Heart left ventricle (tissue), 16 donors: Measurements from ENCODE around the gene LY9. TPM values are rescaled to one million over a fixed set of nuclear protein-coding genes. Genes with fewer than 3 reads are reported as not detected.
"Not testable (repeated sequence)": the region's sequence is repeated elsewhere in the genome, so short reads cannot be mapped to it uniquely, and the experiment has no call there.

Source experiments
- ATAC-seq, 4 donors: fragments of 200-7000 bp; cut with Tn5 transposase; one replicate each; pipeline ENCODE4 v1.9.1; 2020 to 2022; ENCODE audit warnings: moderate library complexity in 4 of 4, mild to moderate bottlenecking in 3 of 4, moderate number of reproducible peaks in 1 of 4
- DNase-seq, 5 donors: peaks; one replicate each; pipeline ENCODE4 v3.0.0-alpha.2; 2020
- H3K27ac ChIP-seq, 12 donors: fragments of 200-600 bp; sonication (generic) in 4 of 12; one replicate each; pipeline versions ENCODE4 v1.5.0 to v1.8.0; 2016 to 2022; ENCODE audit warnings: mild to moderate bottlenecking in 2 of 12
- H3K27me3 ChIP-seq, 9 donors: fragments of 200-600 bp; sonication (generic) in 2 of 9; one replicate each; pipeline versions ENCODE4 v1.5.1 to v1.8.0; 2016 to 2022; ENCODE audit warnings: mild to moderate bottlenecking in 3 of 9
- H3K36me3 ChIP-seq, 9 donors: fragments of 200-600 bp; sonication (generic) in 2 of 9; one replicate each; pipeline versions ENCODE4 v1.5.0 to v1.8.0; 2018 to 2022; ENCODE audit warnings: mild to moderate bottlenecking in 2 of 9
- H3K4me1 ChIP-seq, 12 donors: fragments of 200-600 bp; sonication (generic) in 4 of 12; one replicate each; pipeline versions ENCODE4 v1.5.0 to v1.8.0; 2016 to 2022; ENCODE audit warnings: mild to moderate bottlenecking in 3 of 12
- H3K4me3 ChIP-seq, 12 donors: fragments of 200-600 bp; sonication (generic) in 4 of 12; one replicate each; pipeline versions ENCODE4 v1.5.0 to v1.8.0; 2017 to 2022; ENCODE audit warnings: mild to moderate bottlenecking in 9 of 12, moderate library complexity in 4 of 12
- H3K9me3 ChIP-seq, 12 donors: fragments of 200-600 bp; sonication (generic) in 4 of 12; one replicate each; pipeline versions ENCODE4 v1.5.0 to v1.8.0; 2016 to 2022; ENCODE audit warnings: mild to moderate bottlenecking in 1 of 12
- CTCF ChIP-seq, 12 donors: fragments of 200-600 bp; sonication (generic) in 4 of 12; IDR thresholded peaks; one replicate each; pipeline versions ENCODE4 v1.5.0 to v1.8.0; 2018 to 2022; ENCODE audit warnings: antibody characterized with exemption in 12 of 12, mild to moderate bottlenecking in 5 of 12
- POLR2A ChIP-seq, 2 donors: fragments of 450-650 bp; IDR thresholded peaks; one replicate each; pipeline ENCODE4 v1.6.1; 2017; ENCODE audit warnings: antibody characterized with exemption in 2 of 2, mild to moderate bottlenecking in 2 of 2, moderate library complexity in 2 of 2
- WGBS, 4 donors: extraction: QIAGEN DNeasy Blood & Tissue Kit in 2 of 4; methylation state at CpG; one replicate each; pipeline versions ENCODE4 v1.1.5 to v1.1.7; 2013 to 2018; 5-methylcytosine and 5-hydroxymethylcytosine counted together
- intact Hi-C, 10 donors: fragments of 100-400 bp; cut with DNase I; formaldehyde crosslinking; loops; one replicate each; pipeline versions ENCODE4 v1.11.1 to v1.14.2; 2022
- polyA plus RNA-seq, 2 donors: library from polyadenylated mRNA; stranded (reverse); fragments of 200-250 nt; gene quantifications; one replicate each; pipeline ENCODE4 v1.2.3, GENCODE V29; 2013
- total RNA-seq, 9 donors: library from RNA; depleted of rRNA in 2 of 9; stranded (reverse); fragments of >200 nt in 2 of 9; fragmentation: NEBNext Ultra II Directional in 3 of 9; extraction: Animal tissue kit (Norgen Biotek cat#: 25700) in 3 of 9; gene quantifications; one replicate each; pipeline versions ENCODE4 v1.1.0 to v1.2.4, GENCODE V29; 2016 to 2023
- donor health status: ischemic (EF 13 %, LVEDD 7.1; RV severe dilation, severe dysfunction).
- donor health status: healthy with polysubstance abuse.
- donor health status: DM: no; HTN: yes; CAD: no.
- donor health status: DM: no; HTN: no; CAD: no.
- donor health status: ischemic (EF 25% LVEDD 6.9; RV normal size, moderate dysfunction).
- donor health status: ischemic (EF 25% LVEDD 5.7; RV mildly dilated, moderate dysfunction).
- donor health status: healthy.
- donor health status: DM: yes; HTN: yes; CAD: no.
- donor health status: ischemic (EF 35%, LVEDD 5.7; RV mildly dilated, moderate dysfunction).
- donor health status: nonischemic (EF 11% LVEDD 7.7; RV severe dilation, severe dysfunction).
- donor health status: DM: yes; HTN: yes; CAD: no.
- donor health status: PGD.
- donor health status: ischemic (EF 29% LVEDD 5.4; RV normal size, mild dysfunction).
- donor health status: nonischemic (EF 23%, LVEDD 6.1; RV moderate dilation, normal function).

The LY9 gene
- total and polyA plus RNA-seq, 11 donors = 0.06 to 2.5 (median 0.33) TPM; not detected in 5

GRCh38 chr1:160779626-160780397 is 16.2 kb upstream of the LY9 start:
- DNase-seq = no peak
- peaks cover 0 to 17% (median 0%) of the 10 kb centered on the region in 12 donors for H3K4me1 ChIP-seq
- no peaks in the 10 kb centered on the region for H3K36me3 ChIP-seq
- no peak overlapping the region for H3K27ac ChIP-seq
- 87 to 95% (median 90%) methylated on average over 12 to 18 of the region's 18 CpGs for WGBS, 4 donors
- peaks cover 0 to 9% (median 0%) of the 10 kb centered on the region in 9 donors for H3K27me3 ChIP-seq
- intact Hi-C loops = no loop called here
- TF ChIP-seq POLR2A (IDR thresholded peaks at IDR 0.05) (no peak), CTCF (IDR thresholded peaks at IDR 0.05) (peak in 6 of 12 donors; percentile 19 to 31 (median 29))
- H3K9me3 ChIP-seq = no peaks in the 10 kb centered on the region
- H3K4me3 ChIP-seq = no peak overlapping the region
- ATAC-seq = no peak

- Histone ChIP-seq H3K27me3 (peaks cover 0 to 3% (median 0%) of the 10 kb centered on the region in 9 donors), H3K36me3 (no peaks in the 10 kb centered on the region), H3K4me3 (no peak overlapping the region), H3K4me1 (peaks cover 0 to 14% (median 0%) of the 10 kb centered on the region in 12 donors), H3K9me3 (no peaks in the 10 kb centered on the region), H3K27ac (no peak overlapping the region)
- intact Hi-C loops = no loop called here
- no peak for TF ChIP-seq POLR2A (IDR thresholded peaks at IDR 0.05)
- peak in 1 of 12 donors; percentile 1 for TF ChIP-seq CTCF (IDR thresholded peaks at IDR 0.05)
- no peak for DNase-seq
- ATAC-seq = no peak
- 89 to 100% (median 92%) methylated on average over 2 of the region's 2 CpGs for WGBS, 4 donors
Observed at GRCh38 chr1:160780398-160780755, 15.6 kb upstream of the LY9 start.

GRCh38 chr1:160781186-160781766 is 14.7 kb upstream of the LY9 start:
- DNase-seq (no peak), ATAC-seq (peak in 1 of 4 donors; percentile 22)
- no peaks in the 10 kb centered on the region for H3K27me3 ChIP-seq
- WGBS, 4 donors = 67 to 77% (median 72%) methylated on average over 8 of the region's 8 CpGs
- H3K4me1 ChIP-seq = peaks cover 0 to 14% (median 0%) of the 10 kb centered on the region in 12 donors
- no peaks in the 10 kb centered on the region for H3K9me3 ChIP-seq
- peak overlapping the region in 1 of 12 donors; percentile 2 for H3K27ac ChIP-seq
- no peak overlapping the region for H3K4me3 ChIP-seq
- TF ChIP-seq POLR2A (IDR thresholded peaks at IDR 0.05) (no peak), CTCF (IDR thresholded peaks at IDR 0.05) (no peak)
- intact Hi-C loops = no loop called here
- no peaks in the 10 kb centered on the region for H3K36me3 ChIP-seq

GRCh38 chr1:160781914-160782689 is 13.9 kb upstream of the LY9 start:
- ATAC-seq = peak in 1 of 4 donors; percentile 42
- WGBS, 4 donors = 77 to 90% (median 82%) methylated on average over 9 of the region's 9 CpGs
- intact Hi-C loops = no loop called here

GRCh38 chr1:160782988-160783765 is 12.8 kb upstream of the LY9 start:
- H3K27me3 ChIP-seq, DNase-seq, intact Hi-C loops, H3K4me3 ChIP-seq, H3K36me3 ChIP-seq, H3K27ac ChIP-seq, H3K9me3 ChIP-seq, ATAC-seq: not testable (repeated sequence)
- WGBS, 4 donors = 87 to 90% (median 90%) methylated on average over 22 to 24 of the region's 25 CpGs
- peaks cover 0 to 14% (median 0%) of the 10 kb centered on the region in 12 donors for H3K4me1 ChIP-seq

More at GRCh38 chr1:160781914-160782689, 13.9 kb upstream of the LY9 start:
- TF ChIP-seq POLR2A (IDR thresholded peaks at IDR 0.05) (no peak), CTCF (IDR thresholded peaks at IDR 0.05) (no peak)
- Histone ChIP-seq H3K27me3 (no peaks in the 10 kb centered on the region), H3K9me3 (no peaks in the 10 kb centered on the region), H3K27ac (peak overlapping the region in 1 of 12 donors; percentile 2), H3K4me3 (no peak overlapping the region), H3K4me1 (peaks cover 0 to 14% (median 0%) of the 10 kb centered on the region in 12 donors), H3K36me3 (no peaks in the 10 kb centered on the region)
- no peak for DNase-seq
